ENCODE measurements around the gene TNRC6B.

TNRC6B gene

GRCh38 chr22:40322818-40323447 lies 145.2 kb downstream of the TNRC6B start:
- Histone ChIP-seq H3K27me3 (ENCODE audit: control insufficient read depth, insufficient read depth, low read length) (no peaks in the 10 kb centered on the region), H3K4me3 (ENCODE audit: low read length) (no peak overlapping the region), H3K36me3 (ENCODE audit: control insufficient read depth, insufficient read depth, low read length) (peaks cover 15% of the 10 kb centered on the region), H3K27ac (ENCODE audit: low read length) (no peak overlapping the region), H3K9me3 (ENCODE audit: control insufficient read depth, insufficient read depth, low read length) (no peaks in the 10 kb centered on the region), H3K4me1 (ENCODE audit: control insufficient read depth, insufficient read depth, low read length) (peaks cover 5% of the 10 kb centered on the region)
- WGBS (ENCODE audit: insufficient coverage, insufficient read length) = no CpG with 5 or more reads among the region's 17 CpGs
- no peak for DNase-seq (ENCODE audit: low read depth, low spot score)

GRCh38 chr22:40323681-40324171 lies 146.0 kb downstream of the TNRC6B start:
- H3K27ac ChIP-seq (ENCODE audit: low read length) = no peak overlapping the region
- DNase-seq (ENCODE audit: low read depth, low spot score) = no peak
- no peak overlapping the region for H3K4me3 ChIP-seq (ENCODE audit: low read length)
- no peaks in the 10 kb centered on the region for H3K27me3 ChIP-seq (ENCODE audit: control insufficient read depth, insufficient read depth, low read length)
- peaks cover 5% of the 10 kb centered on the region for H3K4me1 ChIP-seq (ENCODE audit: control insufficient read depth, insufficient read depth, low read length)
- H3K9me3 ChIP-seq (ENCODE audit: control insufficient read depth, insufficient read depth, low read length) = no peaks in the 10 kb centered on the region
- peaks cover 15% of the 10 kb centered on the region for H3K36me3 ChIP-seq (ENCODE audit: control insufficient read depth, insufficient read depth, low read length)
- no CpG with 5 or more reads among the region's 8 CpGs for WGBS (ENCODE audit: insufficient coverage, insufficient read length)

- peaks cover 15% of the 10 kb centered on the region for H3K36me3 ChIP-seq (ENCODE audit: control insufficient read depth, insufficient read depth, low read length)
- no peaks in the 10 kb centered on the region for H3K27me3 ChIP-seq (ENCODE audit: control insufficient read depth, insufficient read depth, low read length)
- DNase-seq (ENCODE audit: low read depth, low spot score) = no peak
- H3K27ac ChIP-seq (ENCODE audit: low read length) = no peak overlapping the region
- no peaks in the 10 kb centered on the region for H3K9me3 ChIP-seq (ENCODE audit: control insufficient read depth, insufficient read depth, low read length)
- peaks cover 5% of the 10 kb centered on the region for H3K4me1 ChIP-seq (ENCODE audit: control insufficient read depth, insufficient read depth, low read length)
- no CpG with 5 or more reads among the region's 19 CpGs for WGBS (ENCODE audit: insufficient coverage, insufficient read length)
- no peak overlapping the region for H3K4me3 ChIP-seq (ENCODE audit: low read length)
Measured at GRCh38 chr22:40324468-40325305, 147.0 kb downstream of the TNRC6B start.

GRCh38 chr22:40325315-40325714 lies 147.6 kb downstream of the TNRC6B start:
- DNase-seq (ENCODE audit: low read depth, low spot score) = no peak
- Histone ChIP-seq H3K4me3 (ENCODE audit: low read length) (no peak overlapping the region), H3K4me1 (ENCODE audit: control insufficient read depth, insufficient read depth, low read length) (peaks cover 5% of the 10 kb centered on the region), H3K27me3 (ENCODE audit: control insufficient read depth, insufficient read depth, low read length) (no peaks in the 10 kb centered on the region), H3K27ac (ENCODE audit: low read length) (no peak overlapping the region), H3K9me3 (ENCODE audit: control insufficient read depth, insufficient read depth, low read length) (no peaks in the 10 kb centered on the region), H3K36me3 (ENCODE audit: control insufficient read depth, insufficient read depth, low read length) (peaks cover 15% of the 10 kb centered on the region)
- no CpG with 5 or more reads among the region's 6 CpGs for WGBS (ENCODE audit: insufficient coverage, insufficient read length)

- H3K36me3 ChIP-seq (ENCODE audit: control insufficient read depth, insufficient read depth, low read length) = peaks cover 9% of the 10 kb centered on the region
- no peak overlapping the region for H3K4me3 ChIP-seq (ENCODE audit: low read length)
- no peak overlapping the region for H3K27ac ChIP-seq (ENCODE audit: low read length)
- DNase-seq (ENCODE audit: low read depth, low spot score) = no peak
- no CpG with 5 or more reads among the region's 10 CpGs for WGBS (ENCODE audit: insufficient coverage, insufficient read length)
- H3K27me3 ChIP-seq (ENCODE audit: control insufficient read depth, insufficient read depth, low read length) = no peaks in the 10 kb centered on the region
- H3K4me1 ChIP-seq (ENCODE audit: control insufficient read depth, insufficient read depth, low read length) = peaks cover 5% of the 10 kb centered on the region
- no peaks in the 10 kb centered on the region for H3K9me3 ChIP-seq (ENCODE audit: control insufficient read depth, insufficient read depth, low read length)
Measured at GRCh38 chr22:40326905-40327735, 149.4 kb downstream of the TNRC6B start.

GRCh38 chr22:40328546-40329456 lies 151.1 kb downstream of the TNRC6B start:
- H3K4me3 ChIP-seq (ENCODE audit: low read length) = no peak overlapping the region
- no peak for DNase-seq (ENCODE audit: low read depth, low spot score)
- no peaks in the 10 kb centered on the region for H3K36me3 ChIP-seq (ENCODE audit: control insufficient read depth, insufficient read depth, low read length)
- H3K27ac ChIP-seq (ENCODE audit: low read length) = no peak overlapping the region
- WGBS (ENCODE audit: insufficient coverage, insufficient read length) = 100% methylated on average over 2 of the region's 9 CpGs
- peaks cover 5% of the 10 kb centered on the region for H3K4me1 ChIP-seq (ENCODE audit: control insufficient read depth, insufficient read depth, low read length)
- no peaks in the 10 kb centered on the region for H3K27me3 ChIP-seq (ENCODE audit: control insufficient read depth, insufficient read depth, low read length)
- no peaks in the 10 kb centered on the region for H3K9me3 ChIP-seq (ENCODE audit: control insufficient read depth, insufficient read depth, low read length)

- no peak overlapping the region for H3K4me3 ChIP-seq (ENCODE audit: low read length)
- WGBS (ENCODE audit: insufficient coverage, insufficient read length) = no CpG with 5 or more reads among the region's 9 CpGs
- H3K36me3 ChIP-seq (ENCODE audit: control insufficient read depth, insufficient read depth, low read length) = no peaks in the 10 kb centered on the region
- no peak overlapping the region for H3K27ac ChIP-seq (ENCODE audit: low read length)
- peaks cover 7% of the 10 kb centered on the region for H3K4me1 ChIP-seq (ENCODE audit: control insufficient read depth, insufficient read depth, low read length)
- DNase-seq (ENCODE audit: low read depth, low spot score) = no peak
- H3K9me3 ChIP-seq (ENCODE audit: control insufficient read depth, insufficient read depth, low read length) = no peaks in the 10 kb centered on the region
- no peaks in the 10 kb centered on the region for H3K27me3 ChIP-seq (ENCODE audit: control insufficient read depth, insufficient read depth, low read length)
Measured at GRCh38 chr22:40329466-40329865, 151.7 kb downstream of the TNRC6B start.

GRCh38 chr22:40330086-40330485 lies 152.4 kb downstream of the TNRC6B start:
- H3K27me3 ChIP-seq (ENCODE audit: control insufficient read depth, insufficient read depth, low read length) = no peaks in the 10 kb centered on the region
- H3K36me3 ChIP-seq (ENCODE audit: control insufficient read depth, insufficient read depth, low read length) = no peaks in the 10 kb centered on the region
- H3K4me1 ChIP-seq (ENCODE audit: control insufficient read depth, insufficient read depth, low read length) = peaks cover 5% of the 10 kb centered on the region
- H3K4me3 ChIP-seq (ENCODE audit: low read length) = no peak overlapping the region
- no peaks in the 10 kb centered on the region for H3K9me3 ChIP-seq (ENCODE audit: control insufficient read depth, insufficient read depth, low read length)
- H3K27ac ChIP-seq (ENCODE audit: low read length) = no peak overlapping the region
- WGBS (ENCODE audit: insufficient coverage, insufficient read length) = no CpG with 5 or more reads among the region's 4 CpGs
- DNase-seq (ENCODE audit: low read depth, low spot score) = no peak

- no peak overlapping the region for H3K27ac ChIP-seq (ENCODE audit: low read length)
- H3K36me3 ChIP-seq (ENCODE audit: control insufficient read depth, insufficient read depth, low read length) = no peaks in the 10 kb centered on the region
- DNase-seq (ENCODE audit: low read depth, low spot score) = no peak
- no CpG with 5 or more reads among the region's 10 CpGs for WGBS (ENCODE audit: insufficient coverage, insufficient read length)
- H3K27me3 ChIP-seq (ENCODE audit: control insufficient read depth, insufficient read depth, low read length) = no peaks in the 10 kb centered on the region
- H3K4me1 ChIP-seq (ENCODE audit: control insufficient read depth, insufficient read depth, low read length) = peaks cover 2% of the 10 kb centered on the region; the same call in 1 of the 2 replicates
- no peaks in the 10 kb centered on the region for H3K9me3 ChIP-seq (ENCODE audit: control insufficient read depth, insufficient read depth, low read length)
- no peak overlapping the region for H3K4me3 ChIP-seq (ENCODE audit: low read length)
Measured at GRCh38 chr22:40330615-40331014, 152.9 kb downstream of the TNRC6B start.
